Right atrium auricular region (tissue), 2 donors: ENCODE measurements around the gene MRPL55. TPM values are rescaled to one million over a fixed set of nuclear protein-coding genes. Genes with fewer than 3 reads are reported as not detected.
A peak's percentile ranks its signal among the peaks of the same experiment; 100 is the strongest.

Experiments used
- DNase-seq: peaks from one replicate; pipeline ENCODE4 v3.0.0-alpha.2; 2019; ENCODE audit warnings: low spot score
- H3K27ac ChIP-seq, 2 donors: fragments of 200-600 bp; sonication (generic); 1 replicate in 1 of 2; 2 replicates in 1 of 2; pipeline ENCODE4 v1.5.1; 2016 to 2019
- H3K27me3 ChIP-seq, 2 donors: fragments of 200-600 bp; sonication (generic); one replicate each; pipeline versions ENCODE4 v1.5.1 to v1.6.0; 2017 to 2019
- H3K36me3 ChIP-seq: fragments of 200-600 bp; sonication (generic); one replicate; pipeline ENCODE4 v1.5.1; 2016
- H3K4me1 ChIP-seq, 2 donors: fragments of 200-600 bp; sonication (generic); one replicate each; pipeline versions ENCODE4 v1.5.1 to v1.6.0; 2017 to 2019
- H3K4me3 ChIP-seq, 2 donors: fragments of 200-600 bp; sonication (generic); 1 replicate in 1 of 2; 2 replicates in 1 of 2; pipeline ENCODE4 v1.5.1; 2017 to 2019; ENCODE audit warnings: mild to moderate bottlenecking in 1 of 2, moderate library complexity in 1 of 2
- H3K9me3 ChIP-seq, 2 donors: fragments of 200-600 bp; sonication (generic); one replicate each; pipeline ENCODE4 v1.5.1; 2019
- CTCF ChIP-seq, 2 donors: fragments of 200-600 bp; sonication (generic); IDR thresholded peaks; one replicate each; pipeline ENCODE4 v1.5.1; 2019; ENCODE audit warnings: antibody characterized with exemption in 2 of 2
- total RNA-seq, 2 donors: library from RNA; depleted of rRNA; stranded (reverse); fragments of >200 nt; gene quantifications; one replicate each; pipeline ENCODE4 v1.1.0, GENCODE V29; 2016

The MRPL55 gene
- 10 to 100 TPM; 76.6 to 81.2 TPM for total RNA-seq

DNA sequence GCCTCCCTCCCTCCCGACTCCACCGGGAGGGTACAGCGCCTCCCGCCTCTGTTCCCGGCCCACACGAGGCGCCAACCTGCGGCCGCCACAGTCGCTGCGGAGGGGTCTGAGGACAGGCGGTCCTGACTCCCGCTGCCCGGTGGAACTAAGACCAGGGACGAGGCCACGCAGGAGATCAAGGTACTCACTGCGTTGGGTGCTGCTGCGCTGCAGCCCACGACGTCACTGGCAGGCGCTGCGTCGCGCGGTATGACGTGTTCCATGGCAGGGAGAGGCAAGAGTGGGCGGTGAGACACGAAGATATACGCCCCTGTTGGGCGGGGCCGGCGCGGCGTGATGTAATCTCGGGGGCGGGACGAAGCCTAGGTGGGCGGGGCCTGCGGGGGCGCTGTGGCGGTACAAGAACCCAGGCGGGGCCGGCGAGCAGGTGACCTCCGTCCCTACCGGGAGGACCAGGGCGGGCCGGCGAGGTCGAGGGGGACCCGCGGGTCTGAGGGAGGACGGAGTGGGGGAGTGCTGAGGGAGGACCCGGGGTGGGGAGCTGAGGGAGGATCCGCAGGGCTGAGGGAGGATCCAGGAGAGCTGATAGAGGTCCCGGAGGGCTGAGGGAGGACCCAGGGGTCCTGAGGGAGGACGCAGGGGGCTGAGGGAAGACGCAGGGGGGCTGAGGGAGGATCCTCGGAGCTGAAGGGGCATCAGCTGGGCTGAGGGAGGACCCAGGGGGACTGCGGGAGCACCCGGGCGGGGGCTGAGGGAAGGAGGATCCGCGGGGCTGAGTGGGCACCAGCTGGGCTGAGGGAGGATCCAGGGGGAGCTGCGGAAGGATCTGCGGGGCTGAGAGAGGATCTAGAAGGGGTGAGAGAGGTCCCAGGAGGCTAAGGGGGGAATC lies at the start of gene MRPL55:
MRPL55 (minus strand) TSS at position 227 of the 889 bp plus-strand sequence. CDS start 1,039 bp downstream, outside the sequence.
- Histone ChIP-seq H3K27ac (peak within 1 kb of the TSS; percentile 91 to 96), H3K36me3 (peaks cover 14% of the 10 kb centered on the region), H3K4me3 (peak within 1 kb of the TSS; percentile 94 to 98), H3K27me3 (no peaks in the 10 kb centered on the region), H3K9me3 (no peaks in the 10 kb centered on the region), H3K4me1 (peaks cover 0 to 28% of the 10 kb centered on the region in 2 donors)
- peak in 1 of 2 donors; percentile 15 for TF ChIP-seq CTCF (IDR thresholded peaks at IDR 0.05)
- DNase-seq: peak; percentile 99

GRCh38 chr1:228158151-228159007 lies 49.3 kb upstream of the MRPL55 start:
- Histone ChIP-seq H3K4me1 (peaks cover 2 to 23% of the 10 kb centered on the region in 2 donors), H3K9me3 (no peaks in the 10 kb centered on the region), H3K4me3 (no peak overlapping the region), H3K27ac (no peak overlapping the region), H3K36me3 (no peaks in the 10 kb centered on the region), H3K27me3 (no peaks in the 10 kb centered on the region)
- no peak for TF ChIP-seq CTCF (IDR thresholded peaks at IDR 0.05)
- DNase-seq: no peak

DNA sequence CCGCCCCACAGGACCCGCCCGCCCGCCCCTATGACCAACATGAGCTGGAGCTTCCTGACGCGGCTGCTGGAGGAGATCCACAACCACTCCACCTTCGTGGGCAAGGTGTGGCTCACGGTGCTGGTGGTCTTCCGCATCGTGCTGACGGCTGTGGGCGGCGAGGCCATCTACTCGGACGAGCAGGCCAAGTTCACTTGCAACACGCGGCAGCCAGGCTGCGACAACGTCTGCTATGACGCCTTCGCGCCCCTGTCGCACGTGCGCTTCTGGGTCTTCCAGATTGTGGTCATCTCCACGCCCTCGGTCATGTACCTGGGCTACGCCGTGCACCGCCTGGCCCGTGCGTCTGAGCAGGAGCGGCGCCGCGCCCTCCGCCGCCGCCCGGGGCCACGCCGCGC lies 48.6 kb upstream of the MRPL55 start:
- H3K27me3 ChIP-seq: no peaks in the 10 kb centered on the region
- H3K36me3 ChIP-seq: no peaks in the 10 kb centered on the region
- DNase-seq: no peak
- peaks cover 0 to 17% of the 10 kb centered on the region in 2 donors for H3K4me1 ChIP-seq
- no peaks in the 10 kb centered on the region for H3K9me3 ChIP-seq
- no peak overlapping the region for H3K4me3 ChIP-seq
- H3K27ac ChIP-seq: no peak overlapping the region
- no peak for TF ChIP-seq CTCF (IDR thresholded peaks at IDR 0.05)

DNA sequence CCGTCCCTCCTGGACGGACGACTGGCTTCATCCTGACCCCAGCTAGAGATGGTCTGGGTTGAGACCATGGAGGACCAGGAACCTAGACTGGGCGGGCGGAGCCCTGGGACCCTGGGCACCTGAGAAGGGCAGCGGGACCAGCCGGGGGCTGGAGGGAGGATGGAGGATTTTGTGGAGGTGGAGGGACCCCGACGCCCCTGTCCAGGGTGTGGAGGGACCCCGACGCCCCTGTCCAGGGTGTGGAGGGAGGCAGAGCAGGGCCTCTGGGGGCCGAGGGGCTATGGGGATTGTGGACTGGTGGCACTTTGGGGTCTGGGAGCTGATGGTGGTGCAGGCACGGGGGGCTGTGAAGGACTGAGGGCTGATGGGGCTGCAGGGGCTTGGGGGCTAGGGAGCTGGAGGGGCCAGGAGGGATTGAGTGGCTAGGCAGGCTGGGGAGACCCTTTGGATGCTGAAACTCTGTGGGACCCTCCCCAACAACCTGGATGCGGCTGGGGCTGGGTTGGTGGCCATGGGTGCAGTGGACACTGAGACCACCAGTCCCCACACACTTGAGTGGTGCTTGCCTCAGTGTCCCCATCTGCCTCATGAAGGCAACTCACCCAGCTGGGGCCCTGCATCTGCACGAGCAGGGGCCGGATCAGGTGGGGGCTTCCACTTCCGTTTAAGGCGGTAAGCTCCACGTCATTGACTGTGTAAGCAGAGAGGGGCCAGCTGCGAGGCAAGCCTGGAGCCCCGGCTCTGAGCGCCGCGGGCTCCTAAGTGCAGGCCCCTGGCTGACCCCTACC lies 48.0 kb upstream of the MRPL55 start:
- H3K27ac ChIP-seq: no peak overlapping the region

More for the DNA sequence above, 48.0 kb upstream of the MRPL55 start:
- Histone ChIP-seq H3K36me3 (no peaks in the 10 kb centered on the region), H3K4me1 (peaks cover 0 to 11% of the 10 kb centered on the region in 2 donors), H3K4me3 (no peak overlapping the region), H3K9me3 (no peaks in the 10 kb centered on the region), H3K27me3 (no peaks in the 10 kb centered on the region)
- no peak for TF ChIP-seq CTCF (IDR thresholded peaks at IDR 0.05)
- no peak for DNase-seq
